Loucy (cell line): ENCODE measurements around the gene KSR1.

Experiments used
- CTCF ChIP-seq: fragments of 200-600 bp; sonication (generic); conservative IDR thresholded peaks from 2 replicates; pipeline ENCODE4 v1.5.1; 2014; ENCODE audit warnings: mild to moderate bottlenecking, antibody characterized with exemption, low read length
- EZH2phosphoT487 ChIP-seq: fragments of 200-600 bp; IDR thresholded peaks from 2 replicates; pipeline ENCODE4 v1.6.1; 2018; ENCODE audit warnings: antibody characterized with exemption, mild to moderate bottlenecking, moderate library complexity, borderline replicate concordance

GRCh38 chr17:27644586-27644985 lies 188.3 kb downstream of the KSR1 start:
- TF ChIP-seq CTCF (no peak), EZH2phosphoT487 (no peak)
